Activated naive CD4-positive, alpha-beta T cell treated with anti-CD3 and anti-CD28 coated beads for 36 hours (primary cell): ENCODE measurements around the gene DNAH14. TPM values are rescaled to one million over a fixed set of nuclear protein-coding genes. Genes with fewer than 3 reads are reported as not detected.
"Not testable (repeated sequence)": the region's sequence is repeated elsewhere in the genome, so short reads cannot be mapped to it uniquely, and the experiment has no call there.

ENCODE experiments used
- CTCF ChIA-PET: fragments of 350-600 bp; sonication (Branson Sonifier 250); formaldehyde crosslinking; loops from one replicate; lab custom pipeline; 2021; ENCODE audit warnings: antibody characterized with exemption; lab: Charles Lee
- DNase-seq: peaks from one replicate; pipeline ENCODE4 v3.0.0-alpha.2; 2020
- H3K27ac Mint-ChIP-seq: one replicate; pipeline ENCODE4 v1.8.0; 2021; ENCODE audit warnings: mild to moderate bottlenecking, mixed read lengths
- H3K27me3 Mint-ChIP-seq: one replicate; pipeline ENCODE4 v1.8.0; 2021; ENCODE audit warnings: low read depth, mixed read lengths
- H3K36me3 Mint-ChIP-seq: one replicate; pipeline ENCODE4 v1.8.0; 2021; ENCODE audit warnings: low read depth, mixed read lengths
- H3K4me1 Mint-ChIP-seq: one replicate; pipeline ENCODE4 v1.8.0; 2021; ENCODE audit warnings: low read depth, mixed read lengths
- H3K4me3 Mint-ChIP-seq: one replicate; pipeline ENCODE4 v1.8.0; 2021; ENCODE audit warnings: mild to moderate bottlenecking, moderate library complexity, mixed read lengths
- H3K9me3 Mint-ChIP-seq: one replicate; pipeline ENCODE4 v1.8.0; 2021; ENCODE audit warnings: mixed read lengths
- intact Hi-C: fragments of 100-400 bp; cut with micrococcal nuclease; formaldehyde crosslinking; loops from one replicate; pipeline ENCODE4 v1.15.1; 2023
- total RNA-seq, 2 experiments: library from RNA; stranded (reverse); gene quantifications; one replicate each; pipeline ENCODE4 v1.2.3, GENCODE V29; 2021

The DNAH14 gene
- total RNA-seq, 2 experiments from 2014 or later = 0.38 to 0.89 TPM

DNA sequence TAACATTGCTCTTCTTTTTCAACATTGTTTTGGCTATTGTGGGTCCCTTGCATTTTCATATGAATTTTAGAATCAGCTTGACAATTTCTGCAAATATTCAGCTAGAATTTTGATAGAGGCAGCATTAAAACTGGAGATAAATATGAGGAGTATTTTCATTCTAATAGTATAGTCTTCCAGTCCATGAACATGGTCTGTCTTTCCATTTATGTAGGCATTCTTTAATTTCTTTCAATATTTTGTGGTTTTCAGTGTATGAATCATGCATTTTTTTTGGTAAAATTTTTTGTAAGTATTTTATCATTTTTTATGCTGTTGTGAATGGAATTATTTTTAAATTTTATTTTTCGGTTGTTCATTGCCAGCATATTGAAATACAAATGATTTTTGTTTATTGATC lies 97.2 kb downstream of the DNAH14 start:
- Mint-ChIP-seq H3K27me3 (no peaks in the 10 kb centered on the region), H3K36me3 (no peaks in the 10 kb centered on the region), H3K4me3 (no peak overlapping the region), H3K9me3 (peaks cover 2% of the 10 kb centered on the region), H3K27ac (no peak overlapping the region), H3K4me1 (no peaks in the 10 kb centered on the region)
- intact Hi-C loops = no loop called here
- no peak for DNase-seq
- CTCF ChIA-PET = no interaction called here

DNA sequence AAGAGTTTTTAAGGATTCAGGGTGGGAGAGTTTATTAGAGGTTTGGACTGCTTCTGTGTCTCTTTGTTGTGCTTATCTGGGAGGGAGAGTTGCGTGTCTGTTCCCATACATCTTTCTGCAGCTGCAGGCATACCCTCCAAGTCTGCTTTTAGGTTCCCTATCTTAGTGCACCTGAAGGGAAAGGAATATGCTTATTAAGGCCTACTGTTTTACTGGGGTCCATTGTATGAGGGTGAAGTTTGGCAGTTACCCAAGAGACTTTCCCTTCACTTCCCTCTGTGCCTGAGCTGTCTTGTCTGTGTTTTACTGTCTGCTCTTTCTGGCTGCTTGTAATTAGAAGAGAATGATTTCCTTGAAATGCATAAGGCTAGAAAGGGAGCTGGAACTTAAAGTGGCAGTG lies 107.0 kb downstream of the DNAH14 start:
- intact Hi-C loops = not testable (repeated sequence)

DNA sequence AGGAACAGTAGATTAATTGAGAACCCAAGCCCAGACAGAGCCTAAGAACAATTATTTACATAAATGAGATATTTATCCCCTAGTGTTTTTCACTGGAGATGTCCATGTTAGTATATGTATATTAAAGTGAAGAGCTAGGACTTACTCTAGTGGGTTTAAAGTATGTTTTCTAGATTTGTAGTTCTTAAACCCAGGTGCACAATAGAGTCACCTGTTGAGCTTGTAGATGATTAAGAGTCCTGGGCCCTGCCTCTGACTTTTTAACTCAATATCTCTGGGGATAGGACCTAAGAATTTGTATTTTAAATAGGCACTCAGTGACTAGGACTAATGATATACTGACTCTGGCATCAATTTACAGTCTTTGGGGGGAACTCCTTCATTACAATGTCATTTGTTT lies 112.8 kb downstream of the DNAH14 start:
- no peak for DNase-seq
- H3K27me3 Mint-ChIP-seq = peaks cover 3% of the 10 kb centered on the region
- no peaks in the 10 kb centered on the region for H3K9me3 Mint-ChIP-seq
- no peaks in the 10 kb centered on the region for H3K36me3 Mint-ChIP-seq
- no peaks in the 10 kb centered on the region for H3K4me1 Mint-ChIP-seq
- intact Hi-C loops = no loop called here
- H3K27ac Mint-ChIP-seq = no peak overlapping the region
- H3K4me3 Mint-ChIP-seq = no peak overlapping the region
- CTCF ChIA-PET = no interaction called here

More for the DNA sequence above, 107.0 kb downstream of the DNAH14 start:
- CTCF ChIA-PET, H3K4me3 Mint-ChIP-seq, DNase-seq, H3K27ac Mint-ChIP-seq, H3K4me1 Mint-ChIP-seq, H3K9me3 Mint-ChIP-seq, H3K36me3 Mint-ChIP-seq: not testable (repeated sequence)
- peaks cover 11% of the 10 kb centered on the region for H3K27me3 Mint-ChIP-seq

DNA sequence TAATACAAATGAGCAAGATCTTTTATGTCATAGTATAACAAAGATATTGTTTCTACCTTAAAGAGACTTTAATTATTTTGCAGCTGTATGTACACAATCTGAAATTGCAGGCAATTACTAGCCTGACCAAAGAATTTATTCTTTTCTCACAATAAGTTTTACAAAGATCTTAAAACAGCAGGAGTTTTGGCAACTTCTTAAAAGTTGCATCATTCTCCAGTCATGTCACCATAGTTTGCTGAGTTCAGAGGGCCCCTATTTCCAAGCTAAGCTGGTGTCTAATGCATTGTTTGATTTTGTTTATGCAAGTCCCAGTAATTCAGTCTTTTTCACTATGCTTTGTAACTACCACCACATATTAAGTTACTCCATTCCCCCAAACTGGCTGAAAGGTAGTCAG lies 114.8 kb downstream of the DNAH14 start:
- CTCF ChIA-PET = no interaction called here
- H3K9me3 Mint-ChIP-seq = no peaks in the 10 kb centered on the region
- H3K4me3 Mint-ChIP-seq = no peak overlapping the region
- H3K27ac Mint-ChIP-seq = no peak overlapping the region
- intact Hi-C loops = no loop called here
- H3K27me3 Mint-ChIP-seq = peaks cover 4% of the 10 kb centered on the region
- no peak for DNase-seq
- no peaks in the 10 kb centered on the region for H3K4me1 Mint-ChIP-seq
- H3K36me3 Mint-ChIP-seq = no peaks in the 10 kb centered on the region

DNA sequence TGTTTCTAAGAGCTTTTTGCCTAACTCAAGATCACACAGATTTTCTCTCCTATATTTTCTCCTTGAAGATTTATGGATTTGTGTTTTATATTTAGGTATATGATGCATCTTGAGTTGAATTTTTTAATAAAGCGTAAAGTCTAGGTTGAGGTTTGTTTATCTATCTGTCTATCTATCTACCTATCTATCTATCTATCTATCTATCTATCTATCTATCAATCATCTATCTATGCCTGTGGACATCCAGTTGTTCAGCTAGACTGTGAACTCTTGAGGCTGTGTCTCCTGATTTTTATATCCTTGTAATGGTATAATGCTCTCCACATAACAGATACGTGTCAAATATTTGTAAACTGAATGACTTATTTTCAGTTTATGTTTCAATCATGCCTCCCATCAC lies 120.1 kb downstream of the DNAH14 start:
- CTCF ChIA-PET = no interaction called here
- H3K27me3 Mint-ChIP-seq = peaks cover 2% of the 10 kb centered on the region
- H3K9me3 Mint-ChIP-seq = no peaks in the 10 kb centered on the region

DNA sequence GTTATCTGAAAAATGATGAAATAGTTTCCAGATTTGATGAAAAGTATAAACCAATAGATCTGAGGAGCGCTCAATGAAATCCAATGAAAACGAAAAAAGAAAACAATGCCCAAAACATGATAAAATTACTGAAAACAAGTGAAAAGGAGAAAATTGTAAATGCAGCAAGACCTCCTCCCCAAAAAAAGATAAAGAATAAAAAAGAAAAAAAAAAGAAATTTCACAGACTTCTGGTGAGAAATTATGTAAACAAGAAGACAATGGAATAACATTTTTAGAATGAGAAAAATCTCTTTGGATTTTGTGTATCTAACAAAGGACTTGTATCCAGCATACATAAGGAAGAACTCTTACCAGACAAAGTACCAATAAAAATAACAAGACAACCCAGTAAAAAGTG lies 134.2 kb downstream of the DNAH14 start:
- Mint-ChIP-seq H3K4me3 (no peak overlapping the region), H3K36me3 (no peaks in the 10 kb centered on the region), H3K4me1 (no peaks in the 10 kb centered on the region), H3K9me3 (peaks cover 3% of the 10 kb centered on the region), H3K27ac (no peak overlapping the region), H3K27me3 (peaks cover 2% of the 10 kb centered on the region)
- intact Hi-C loops = no loop called here
- CTCF ChIA-PET = no interaction called here
- no peak for DNase-seq

More for the DNA sequence above, 120.1 kb downstream of the DNAH14 start:
- intact Hi-C loops = no loop called here
- Mint-ChIP-seq H3K27ac (no peak overlapping the region), H3K36me3 (no peaks in the 10 kb centered on the region), H3K4me3 (no peak overlapping the region), H3K4me1 (no peaks in the 10 kb centered on the region)
- DNase-seq = no peak

DNA sequence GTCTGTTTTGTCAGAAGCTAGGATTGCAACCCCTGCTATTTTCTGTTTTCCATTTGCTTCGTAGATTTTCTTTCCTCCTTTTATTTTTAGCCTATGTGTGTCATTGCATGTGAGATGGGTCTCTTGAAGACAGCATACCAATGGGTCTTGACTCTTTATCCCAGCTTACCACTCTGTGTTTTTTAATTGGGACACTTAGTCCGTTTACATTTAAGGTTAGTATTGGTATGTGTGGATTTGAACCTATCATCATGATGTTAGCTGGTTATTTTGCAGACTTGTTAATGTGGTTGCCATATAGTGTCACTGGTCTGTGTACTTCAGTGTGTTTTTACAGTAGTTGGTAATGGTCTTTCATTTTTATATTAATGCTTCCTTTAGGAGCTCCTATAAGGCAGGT lies 141.5 kb downstream of the DNAH14 start:
- peaks cover 5% of the 10 kb centered on the region for H3K27me3 Mint-ChIP-seq
- H3K4me3 Mint-ChIP-seq = no peak overlapping the region
- H3K9me3 Mint-ChIP-seq = peaks cover 24% of the 10 kb centered on the region
- CTCF ChIA-PET = no interaction called here
- H3K4me1 Mint-ChIP-seq = no peaks in the 10 kb centered on the region
- no peak overlapping the region for H3K27ac Mint-ChIP-seq
- peaks cover 1% of the 10 kb centered on the region for H3K36me3 Mint-ChIP-seq
- DNase-seq = no peak
- intact Hi-C loops = no loop called here

DNA sequence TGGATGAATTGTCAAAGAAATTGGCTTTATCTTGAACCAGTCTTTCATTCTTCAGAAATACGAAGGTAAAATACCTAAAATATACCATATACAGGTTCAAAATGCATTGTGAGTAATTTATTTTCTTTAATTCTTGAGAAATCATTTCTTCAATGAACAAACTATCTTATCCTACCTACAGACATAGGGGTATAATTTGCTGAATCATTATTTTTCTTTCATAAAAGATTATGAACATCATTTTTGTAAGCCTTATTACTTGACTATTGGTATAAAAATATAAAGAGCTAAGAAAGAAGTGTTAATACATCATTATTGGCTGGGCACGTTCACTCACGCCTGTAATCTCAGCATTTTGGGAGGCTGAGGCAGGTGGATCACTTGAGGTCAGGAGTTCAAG lies 167.7 kb downstream of the DNAH14 start:
- no peak overlapping the region for H3K27ac Mint-ChIP-seq
- H3K27me3 Mint-ChIP-seq = peaks cover 5% of the 10 kb centered on the region
- intact Hi-C loops = no loop called here
- peaks cover 6% of the 10 kb centered on the region for H3K9me3 Mint-ChIP-seq
- no peak overlapping the region for H3K4me3 Mint-ChIP-seq
- H3K4me1 Mint-ChIP-seq = no peaks in the 10 kb centered on the region
- DNase-seq = no peak
- CTCF ChIA-PET = no interaction called here
- H3K36me3 Mint-ChIP-seq = no peaks in the 10 kb centered on the region

DNA sequence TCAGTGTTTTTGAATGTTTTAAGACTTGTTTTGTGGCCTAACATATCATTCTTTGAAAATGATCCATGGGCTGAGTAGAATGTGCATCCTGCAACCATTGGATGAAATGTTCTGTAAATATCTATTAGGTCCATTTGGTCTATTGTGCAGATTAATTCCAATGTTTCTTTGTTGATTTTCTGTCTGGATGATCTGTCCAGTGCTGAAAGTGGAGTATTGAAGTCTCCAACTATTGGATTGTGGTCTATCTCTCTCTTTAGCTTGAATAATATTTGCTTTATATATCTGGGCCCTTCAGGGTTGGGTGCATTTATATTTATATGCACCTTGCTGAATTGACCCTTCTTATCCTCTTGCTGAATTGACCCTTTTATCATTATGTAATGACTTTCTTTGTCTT lies 181.5 kb downstream of the DNAH14 start:
- CTCF ChIA-PET = no interaction called here
- Mint-ChIP-seq H3K9me3 (no peaks in the 10 kb centered on the region), H3K27me3 (peaks cover 11% of the 10 kb centered on the region), H3K4me1 (no peaks in the 10 kb centered on the region), H3K27ac (no peak overlapping the region), H3K36me3 (no peaks in the 10 kb centered on the region), H3K4me3 (no peak overlapping the region)
- intact Hi-C loops = no loop called here
- no peak for DNase-seq

DNA sequence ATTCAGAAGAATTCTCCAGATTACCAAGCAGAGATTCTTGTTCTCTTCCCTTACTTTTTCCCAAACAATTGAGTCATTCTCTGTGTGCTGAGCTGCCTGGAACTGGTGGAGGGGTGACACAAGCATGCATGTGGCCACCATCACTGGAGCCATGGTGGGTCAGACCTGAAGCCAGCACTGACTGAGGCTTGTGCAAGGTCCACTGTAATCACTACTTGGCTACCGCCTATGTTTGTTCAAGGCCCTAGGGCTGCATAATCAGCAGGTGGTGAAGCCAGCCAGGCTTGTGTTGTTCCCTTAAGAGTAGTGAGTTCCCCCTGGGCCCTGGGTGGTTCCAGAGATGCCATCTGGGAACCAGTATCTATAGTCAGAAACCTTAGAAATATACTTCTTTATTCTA lies 183.8 kb downstream of the DNAH14 start:
- CTCF ChIA-PET = interaction anchor here (0.5 kb wide), 1 partner anchor 792 kb away, joined by 4 read pairs; no protein-coding TSS in a partner anchor
- H3K27me3 Mint-ChIP-seq = peaks cover 8% of the 10 kb centered on the region

DNA sequence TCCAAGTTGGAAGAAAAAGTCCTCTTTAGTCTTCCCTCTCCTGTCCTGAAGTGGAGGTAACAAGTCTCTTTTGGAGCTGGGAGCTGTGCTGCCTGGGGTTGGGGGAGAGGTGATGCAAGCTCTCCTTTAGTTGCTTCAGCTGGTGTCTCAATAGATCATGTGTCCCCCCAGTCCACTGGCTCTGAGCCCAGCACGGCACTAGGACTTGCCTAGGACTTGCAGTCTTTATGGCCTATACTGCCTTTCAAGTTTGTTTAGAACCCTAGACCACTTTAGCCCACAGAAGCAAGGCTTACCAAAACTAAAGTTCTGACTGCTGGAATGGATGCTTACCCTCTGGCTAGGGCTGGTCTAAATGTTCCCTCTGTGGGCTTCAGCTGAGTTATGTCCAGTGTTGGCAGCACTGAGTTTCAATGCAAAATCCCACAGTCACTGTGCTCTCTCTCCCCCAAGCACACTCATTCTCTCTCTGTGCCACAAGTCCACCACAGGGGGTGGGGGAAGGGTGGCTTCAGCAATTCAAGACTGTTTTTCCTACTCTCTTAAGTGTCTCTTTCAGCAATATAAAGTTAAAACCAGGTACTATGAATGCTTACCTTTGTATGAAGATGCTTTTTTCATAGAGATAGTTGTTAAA lies 185.0 kb downstream of the DNAH14 start:
- no peak overlapping the region for H3K4me3 Mint-ChIP-seq
- H3K36me3 Mint-ChIP-seq = no peaks in the 10 kb centered on the region
- H3K27me3 Mint-ChIP-seq = peaks cover 6% of the 10 kb centered on the region
- H3K4me1 Mint-ChIP-seq = no peaks in the 10 kb centered on the region
- CTCF ChIA-PET = interaction anchor here (0.6 kb wide), 1 partner anchor 32 kb away, joined by 4 read pairs; no protein-coding TSS in a partner anchor
- no peak overlapping the region for H3K27ac Mint-ChIP-seq
- intact Hi-C loops = no loop called here
- no peaks in the 10 kb centered on the region for H3K9me3 Mint-ChIP-seq
- DNase-seq = no peak

More for the DNA sequence above, 183.8 kb downstream of the DNAH14 start:
- no peak for DNase-seq
- Mint-ChIP-seq H3K4me1 (no peaks in the 10 kb centered on the region), H3K9me3 (no peaks in the 10 kb centered on the region), H3K36me3 (no peaks in the 10 kb centered on the region), H3K27ac (no peak overlapping the region), H3K4me3 (no peak overlapping the region)
- intact Hi-C loops = no loop called here

DNA sequence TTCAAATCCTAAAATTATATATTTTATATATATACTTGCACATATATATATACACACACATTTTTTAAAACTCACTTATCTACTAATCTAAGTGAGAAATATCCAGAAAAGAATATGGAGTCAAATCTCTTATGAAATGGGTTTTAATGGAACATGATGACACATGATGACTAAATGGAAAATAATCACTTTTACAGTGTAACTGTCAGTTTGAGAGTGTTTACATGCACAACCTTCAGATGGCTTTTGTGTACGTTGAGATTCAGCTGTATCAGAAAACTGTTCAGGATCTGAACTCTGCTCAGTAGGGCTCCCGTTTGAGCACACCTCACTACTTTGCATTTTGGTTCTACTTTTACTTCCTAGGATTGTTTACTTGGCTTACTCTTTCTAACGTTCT lies 189.8 kb downstream of the DNAH14 start:
- no peaks in the 10 kb centered on the region for H3K27me3 Mint-ChIP-seq
- no peaks in the 10 kb centered on the region for H3K36me3 Mint-ChIP-seq
- no peak for DNase-seq
- CTCF ChIA-PET = no interaction called here
- no peak overlapping the region for H3K27ac Mint-ChIP-seq
- intact Hi-C loops = no loop called here
- H3K4me3 Mint-ChIP-seq = no peak overlapping the region
- no peaks in the 10 kb centered on the region for H3K4me1 Mint-ChIP-seq
- no peaks in the 10 kb centered on the region for H3K9me3 Mint-ChIP-seq

DNA sequence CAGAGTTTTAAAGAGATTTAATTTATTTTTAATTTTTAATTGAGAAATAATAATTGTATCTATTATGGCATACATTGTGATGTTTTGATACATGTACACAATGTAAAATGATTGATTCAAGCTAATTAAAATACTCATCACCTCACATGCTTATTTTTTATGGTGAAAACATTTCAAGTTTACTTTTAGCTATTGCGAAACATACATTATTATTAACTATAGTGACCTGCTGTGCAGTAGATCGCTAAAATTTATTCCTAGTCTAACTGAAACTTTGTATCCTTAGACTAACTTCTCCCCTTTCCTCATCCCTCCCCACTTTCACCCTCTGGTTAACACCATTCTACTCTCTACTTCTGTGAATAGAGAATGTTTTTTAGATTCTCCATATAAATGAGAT lies 191.6 kb downstream of the DNAH14 start:
- no peaks in the 10 kb centered on the region for H3K4me1 Mint-ChIP-seq

More for the DNA sequence above, 191.6 kb downstream of the DNAH14 start:
- H3K36me3 Mint-ChIP-seq = no peaks in the 10 kb centered on the region
- DNase-seq = no peak
- H3K27ac Mint-ChIP-seq = no peak overlapping the region
- no peaks in the 10 kb centered on the region for H3K9me3 Mint-ChIP-seq
- CTCF ChIA-PET = no interaction called here
- no peak overlapping the region for H3K4me3 Mint-ChIP-seq
- H3K27me3 Mint-ChIP-seq = no peaks in the 10 kb centered on the region
- intact Hi-C loops = no loop called here
